ENCODE measurements around the gene CDC14B.
"Not testable (repeated sequence)": the region's sequence is repeated elsewhere in the genome, so short reads cannot be mapped to it uniquely, and the experiment has no call there.

The CDC14B gene

DNA sequence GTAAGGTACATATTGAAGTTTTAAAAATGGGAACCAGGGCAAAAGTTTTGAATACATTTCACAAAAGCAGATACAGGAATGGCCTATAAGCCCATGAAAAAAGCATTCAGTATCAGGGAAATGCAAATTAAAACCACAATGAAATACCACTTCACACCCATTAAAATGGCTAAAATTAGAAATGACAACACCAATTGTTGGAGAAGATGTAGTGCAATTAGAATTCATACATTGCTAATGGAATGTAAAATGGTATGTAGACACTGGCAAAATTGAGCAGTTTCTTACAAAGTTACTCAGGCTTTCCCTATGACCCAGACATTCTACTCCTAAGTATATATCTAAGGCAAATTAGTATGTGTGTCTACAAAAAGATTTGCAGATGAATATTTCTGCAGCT is 34.2 kb downstream of the CDC14B start:
- DNase-seq: no peak

DNA sequence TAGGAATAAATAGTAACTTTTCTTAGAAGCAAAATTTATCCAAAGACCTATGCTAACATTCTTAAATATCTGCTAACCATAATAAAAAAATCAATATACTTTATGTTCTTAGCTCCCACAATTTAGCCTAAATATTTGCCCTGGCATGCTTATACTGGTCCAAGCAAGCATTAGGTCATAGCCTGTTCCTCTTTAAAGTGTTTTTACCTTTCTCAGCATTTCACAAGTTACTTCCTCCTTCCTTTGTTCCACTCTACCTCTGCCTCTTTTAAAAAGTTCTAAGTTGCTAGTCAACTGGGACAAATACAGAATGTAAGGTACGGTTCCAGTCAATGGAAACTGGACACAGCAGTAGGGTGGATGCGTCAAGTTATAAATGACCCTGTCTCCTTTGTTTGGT is 37.4 kb downstream of the CDC14B start:
- not testable (repeated sequence) for DNase-seq

DNA sequence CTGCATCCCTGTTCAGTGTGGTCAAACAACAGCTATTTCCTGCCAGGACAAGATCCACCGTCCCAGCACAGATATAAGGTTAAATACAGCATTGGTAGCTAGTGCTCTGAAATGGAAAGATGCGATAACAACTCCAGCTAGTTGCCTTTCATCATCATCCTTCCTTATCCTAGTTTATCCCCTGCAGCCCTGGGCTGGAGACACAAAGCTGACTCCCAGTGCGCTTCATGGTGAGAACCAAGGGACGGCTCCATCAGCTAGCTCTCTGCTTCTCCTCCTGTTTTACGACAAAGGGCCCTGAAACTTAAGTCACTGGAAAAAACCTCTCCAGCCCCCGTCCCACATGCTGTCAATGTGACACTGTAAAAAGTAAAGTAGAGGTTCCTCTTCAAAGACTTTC is 37.9 kb downstream of the CDC14B start:
- DNase-seq: no peak

DNA sequence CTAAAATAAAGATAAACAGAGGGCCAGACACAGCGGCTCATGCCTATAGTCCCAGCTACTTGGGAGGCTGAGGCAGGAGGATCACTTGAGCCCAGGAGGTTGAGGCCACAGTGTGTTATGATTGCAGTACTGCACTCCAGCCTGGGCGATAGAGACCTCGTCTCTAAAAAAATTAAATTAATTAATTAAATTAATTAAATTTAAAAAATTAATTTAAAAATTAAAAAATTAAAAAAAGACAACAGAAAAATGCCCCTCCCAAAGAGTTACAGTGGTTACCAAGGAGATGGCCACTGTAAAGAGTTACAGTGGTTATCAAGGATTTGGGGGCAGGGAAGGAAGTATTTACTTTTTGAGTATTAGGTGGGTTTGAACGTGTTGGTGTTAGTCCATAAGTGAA is 38.3 kb downstream of the CDC14B start:
- DNase-seq: no peak

DNA sequence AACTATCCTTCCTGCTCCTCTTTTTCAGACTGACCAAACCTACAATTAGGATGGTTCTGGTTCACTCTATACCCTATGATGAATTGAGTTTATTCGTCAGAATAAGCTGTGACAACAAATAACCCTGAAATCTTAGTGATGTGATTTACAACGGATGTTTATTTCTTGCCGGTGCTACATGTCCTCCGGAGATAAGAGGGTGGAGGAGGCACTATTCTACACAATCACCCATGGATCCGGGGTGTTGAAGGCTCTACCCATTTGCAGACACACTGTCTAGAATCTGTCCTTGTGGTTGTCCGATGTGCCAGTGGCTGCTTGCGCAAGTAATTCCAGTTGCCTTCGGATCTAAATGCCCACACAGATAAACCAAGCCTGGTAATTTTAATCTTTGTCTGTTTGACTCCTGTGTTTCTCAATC is 44.7 kb downstream of the CDC14B start:
- peak; percentile 79 for DNase-seq

DNA sequence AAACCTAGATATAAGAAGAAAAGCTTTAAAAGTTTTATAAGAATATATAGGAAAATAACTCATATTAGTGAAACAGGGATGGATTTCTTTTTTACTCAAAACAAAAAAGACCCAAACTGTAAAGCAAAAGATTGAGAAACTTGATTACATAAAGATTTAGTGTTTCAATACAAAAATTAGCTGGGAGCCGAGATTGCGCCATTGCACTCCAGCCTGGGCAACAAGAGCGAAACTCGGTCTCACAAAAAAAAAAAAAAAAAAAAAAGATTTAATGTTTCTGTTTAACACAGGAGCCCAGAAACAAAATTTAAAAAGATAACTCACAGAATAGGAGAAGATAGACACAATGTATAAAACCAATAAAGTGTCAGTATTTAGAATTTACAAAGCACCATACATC is 45.2 kb downstream of the CDC14B start:
- DNase-seq: no peak

DNA sequence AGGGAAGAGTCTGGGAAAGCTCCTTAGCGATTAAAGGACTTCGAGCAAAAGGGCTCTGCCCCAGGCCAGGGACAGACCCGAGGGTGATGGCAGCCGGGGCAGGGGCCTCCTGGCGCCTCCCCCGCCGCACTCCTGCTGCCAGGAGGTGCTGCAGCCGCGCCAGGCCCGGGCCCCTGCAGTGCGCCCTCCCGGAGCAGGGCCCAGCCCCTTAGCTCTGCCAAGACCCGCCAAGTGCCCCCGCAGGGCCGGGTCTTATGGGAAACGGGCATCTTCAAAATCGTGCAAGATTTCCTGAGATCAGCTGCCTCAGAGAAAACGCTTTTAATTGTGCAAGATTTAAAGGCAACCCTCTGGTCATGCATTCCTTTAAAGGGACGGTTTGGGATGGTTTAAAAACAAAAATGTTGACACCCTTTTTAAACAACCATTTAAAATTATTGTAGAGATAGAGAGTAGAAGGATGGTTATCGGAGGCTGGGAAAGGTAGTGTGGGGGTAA is 52.4 kb downstream of the CDC14B start:
- peak; percentile 14 for DNase-seq

DNA sequence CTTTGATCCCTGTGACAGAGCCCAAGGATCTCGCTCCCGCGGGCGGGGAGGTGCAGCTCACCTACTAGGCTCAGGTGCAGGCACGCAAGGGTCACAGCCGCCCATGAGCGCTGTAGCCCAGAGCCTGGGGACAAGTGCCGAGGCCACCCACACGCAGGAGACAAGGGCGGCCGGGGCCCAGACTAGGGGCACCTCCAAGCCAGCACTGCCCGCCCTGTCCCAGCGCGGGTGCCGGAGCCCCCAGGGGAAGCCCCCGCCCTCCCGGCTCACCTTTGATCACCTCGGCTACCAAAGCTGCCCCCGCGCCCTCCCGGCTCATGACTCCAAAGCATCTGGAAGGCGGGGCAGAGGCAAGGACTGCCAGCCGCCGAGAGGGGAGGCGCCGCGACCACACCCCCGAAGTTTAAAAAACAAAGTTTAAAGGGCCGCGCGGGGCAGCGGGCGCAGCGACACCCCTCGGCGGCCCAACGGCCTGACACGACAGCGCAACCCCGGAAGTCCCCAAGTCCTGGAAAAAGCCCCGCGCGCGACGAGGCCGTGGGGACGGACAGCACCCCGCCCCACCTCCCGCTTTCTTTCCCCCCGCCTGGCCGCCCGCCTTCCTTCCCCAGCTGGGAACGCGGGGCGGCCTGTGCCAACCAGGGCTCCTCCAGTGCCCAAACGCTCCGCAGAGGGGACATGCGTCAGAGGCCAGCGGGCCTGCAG is 53.0 kb downstream of the CDC14B start:
- DNase-seq: peak; percentile 42

DNA sequence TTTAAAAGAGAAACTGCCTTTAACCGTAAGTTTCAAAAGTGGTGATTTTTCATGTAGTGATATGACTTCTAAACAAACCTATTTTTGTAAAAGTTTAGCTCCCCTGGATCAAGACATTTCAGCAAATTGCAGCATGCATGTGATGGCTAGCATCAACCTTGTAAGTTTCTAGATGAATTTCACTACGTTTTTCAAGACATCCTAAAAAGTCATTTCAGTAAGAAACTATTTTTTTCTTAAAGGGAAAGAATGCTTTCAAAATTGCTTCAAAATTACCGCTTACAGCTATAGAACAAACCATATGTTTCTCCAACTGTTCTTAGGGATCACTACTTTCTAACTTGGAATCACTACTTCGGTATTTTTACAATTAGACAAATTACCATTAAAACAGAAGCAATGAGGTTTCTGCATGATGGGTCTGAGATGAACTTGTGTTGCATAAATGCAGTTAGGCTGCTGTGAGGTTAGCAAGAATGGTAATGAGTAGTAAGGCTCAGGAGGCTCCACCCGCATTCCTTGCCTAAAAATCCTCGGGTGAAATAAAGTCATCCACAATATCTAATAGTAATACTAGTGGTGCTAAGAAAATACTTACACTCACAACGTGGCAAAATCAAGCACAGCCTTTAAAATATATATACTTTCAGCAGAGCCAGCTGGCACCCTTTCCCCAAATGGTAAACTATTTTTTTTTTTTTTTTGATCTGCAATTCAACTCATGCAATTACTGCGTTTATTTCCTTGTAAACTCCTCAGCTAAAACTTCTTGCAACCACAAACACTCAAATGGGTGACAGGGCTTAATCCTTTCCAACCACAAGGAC is 53.8 kb downstream of the CDC14B start:
- peak; percentile 23 for DNase-seq

DNA sequence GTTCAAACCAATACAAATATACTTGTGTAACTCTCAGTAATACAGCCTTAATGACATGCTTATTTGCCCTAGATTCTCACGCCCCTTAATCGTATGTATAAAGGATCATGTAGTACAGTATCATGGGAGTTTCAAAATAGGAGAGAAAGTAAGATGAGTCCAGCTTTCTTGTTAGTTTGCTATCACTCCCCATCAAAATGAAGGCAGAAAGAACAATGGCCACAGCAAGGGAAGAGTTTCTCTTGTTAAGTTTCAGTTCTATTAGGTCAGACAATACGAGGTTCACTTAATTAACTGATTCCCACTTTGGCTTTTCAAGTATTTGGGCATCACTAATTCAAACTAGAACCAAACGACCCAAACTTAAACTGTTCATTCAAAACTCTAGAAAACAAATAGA is 55.4 kb downstream of the CDC14B start:
- DNase-seq: no peak

DNA sequence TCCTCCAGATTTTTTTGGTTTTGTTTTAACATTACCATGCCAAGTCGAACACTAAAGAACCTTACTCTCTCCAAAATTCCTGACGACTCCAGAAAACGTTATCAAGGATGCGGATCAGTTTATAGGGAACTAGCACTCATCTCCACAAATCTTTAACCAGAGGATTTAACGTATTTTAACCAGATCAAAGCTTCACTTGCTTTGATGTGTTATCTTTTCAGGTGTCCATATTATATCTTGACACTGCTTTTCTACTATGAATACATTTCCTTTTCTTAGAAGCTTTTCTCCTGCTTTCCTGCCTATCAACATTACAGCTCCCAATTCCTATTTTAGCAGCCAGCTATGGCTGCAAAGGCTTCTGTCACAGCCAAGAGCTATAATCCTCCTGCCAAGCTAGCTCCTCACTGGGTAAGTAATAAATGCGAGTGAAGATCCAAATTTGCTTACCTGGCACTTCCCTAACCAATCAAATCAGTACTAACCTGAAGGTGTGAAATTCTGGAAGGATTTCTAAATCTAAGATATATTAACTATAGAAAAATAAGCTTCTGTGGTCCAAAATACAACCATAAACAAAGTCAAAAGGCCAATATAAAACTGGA is 60.2 kb downstream of the CDC14B start:
- DNase-seq: no peak

DNA sequence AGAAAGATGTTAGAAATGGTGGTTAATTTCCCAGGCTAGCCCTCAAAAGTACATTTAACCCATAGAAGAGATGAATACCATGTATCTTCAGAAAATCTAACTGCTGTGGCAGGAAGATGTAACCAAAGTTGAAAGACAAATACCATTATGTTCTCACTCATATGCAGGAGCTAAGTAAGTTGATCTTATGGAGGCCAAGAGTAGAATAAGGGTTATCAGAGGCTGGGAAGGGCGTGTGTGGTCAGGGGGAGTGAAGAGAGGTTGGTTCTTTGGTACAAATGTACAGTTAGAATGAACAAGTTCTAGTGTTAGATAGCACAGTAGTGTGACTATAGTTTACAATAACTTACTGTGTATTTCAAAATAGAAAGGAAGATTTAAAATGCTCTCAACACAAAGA is 61.7 kb downstream of the CDC14B start:
- DNase-seq: no peak

DNA sequence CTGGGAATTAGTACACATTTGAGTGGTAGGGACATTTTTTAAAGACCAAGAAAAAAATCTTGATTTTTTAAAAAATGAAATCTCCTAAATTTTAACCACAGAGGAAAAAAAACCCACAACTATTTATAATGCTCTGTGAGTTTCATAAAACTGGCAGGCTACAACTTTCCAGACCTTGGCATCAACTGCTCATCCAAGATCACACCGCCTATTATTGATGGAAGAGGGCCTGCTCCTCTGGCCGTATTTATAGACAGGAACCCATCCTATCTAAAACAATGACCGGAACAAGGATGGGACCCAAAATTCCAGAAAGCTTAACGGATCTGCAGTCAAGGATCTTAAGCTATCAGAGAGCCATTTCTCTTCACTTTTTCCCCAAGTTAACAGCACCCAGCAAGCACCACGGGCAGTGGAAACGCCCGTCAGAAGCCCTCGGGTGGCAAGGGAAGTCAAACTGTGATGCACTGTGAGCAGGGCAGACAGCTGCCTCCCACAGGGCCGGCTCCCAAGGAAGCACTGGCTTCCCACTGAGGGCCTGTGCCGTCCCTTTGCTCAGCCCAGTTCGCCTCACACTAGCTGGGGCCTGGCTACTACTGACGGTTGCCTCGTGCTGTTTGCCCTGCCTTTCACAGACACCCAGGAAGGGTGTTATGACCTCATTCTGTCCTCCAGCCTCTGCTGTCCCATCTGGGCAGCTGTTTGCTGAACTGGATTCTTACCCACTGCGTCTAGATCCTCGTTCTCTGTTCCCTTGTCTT is 62.8 kb downstream of the CDC14B start:
- no peak for DNase-seq

DNA sequence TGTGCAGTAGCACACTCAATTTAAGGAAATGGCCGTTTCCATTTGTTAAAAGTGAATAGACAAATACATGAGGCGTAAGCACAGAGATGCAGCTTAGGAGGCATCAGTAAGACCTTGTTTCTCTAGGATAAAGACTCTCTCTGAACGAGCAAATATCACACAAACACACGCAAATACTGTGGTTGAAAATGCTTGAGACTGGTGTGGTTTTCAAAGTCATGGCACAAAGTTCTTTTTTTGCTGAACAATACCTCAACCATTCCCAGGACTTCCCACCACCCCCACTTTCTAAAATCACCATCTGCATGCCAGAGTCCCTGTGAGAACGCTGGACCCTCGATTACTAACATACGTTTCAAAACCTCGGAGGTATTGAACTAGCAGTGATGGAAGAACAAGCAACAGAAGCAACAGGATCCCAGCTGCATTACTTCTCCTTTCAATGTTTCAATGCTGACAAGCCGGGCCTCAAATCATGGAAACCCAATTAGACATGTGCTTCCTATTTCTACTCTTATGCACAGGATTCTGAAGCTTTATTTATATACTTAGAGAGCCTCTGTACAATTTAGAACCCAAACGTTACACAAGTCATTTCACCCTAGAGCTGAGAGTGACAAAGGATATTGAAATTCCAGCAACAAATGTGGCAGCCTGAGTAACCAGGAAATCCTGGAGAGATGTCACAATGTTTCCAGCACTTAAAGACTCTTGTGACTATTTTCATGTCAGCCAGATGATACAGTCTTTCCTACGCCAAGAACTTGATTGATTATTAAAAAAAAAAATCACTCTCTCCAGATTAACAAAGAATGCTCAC is 63.9 kb downstream of the CDC14B start:
- no peak for DNase-seq

DNA sequence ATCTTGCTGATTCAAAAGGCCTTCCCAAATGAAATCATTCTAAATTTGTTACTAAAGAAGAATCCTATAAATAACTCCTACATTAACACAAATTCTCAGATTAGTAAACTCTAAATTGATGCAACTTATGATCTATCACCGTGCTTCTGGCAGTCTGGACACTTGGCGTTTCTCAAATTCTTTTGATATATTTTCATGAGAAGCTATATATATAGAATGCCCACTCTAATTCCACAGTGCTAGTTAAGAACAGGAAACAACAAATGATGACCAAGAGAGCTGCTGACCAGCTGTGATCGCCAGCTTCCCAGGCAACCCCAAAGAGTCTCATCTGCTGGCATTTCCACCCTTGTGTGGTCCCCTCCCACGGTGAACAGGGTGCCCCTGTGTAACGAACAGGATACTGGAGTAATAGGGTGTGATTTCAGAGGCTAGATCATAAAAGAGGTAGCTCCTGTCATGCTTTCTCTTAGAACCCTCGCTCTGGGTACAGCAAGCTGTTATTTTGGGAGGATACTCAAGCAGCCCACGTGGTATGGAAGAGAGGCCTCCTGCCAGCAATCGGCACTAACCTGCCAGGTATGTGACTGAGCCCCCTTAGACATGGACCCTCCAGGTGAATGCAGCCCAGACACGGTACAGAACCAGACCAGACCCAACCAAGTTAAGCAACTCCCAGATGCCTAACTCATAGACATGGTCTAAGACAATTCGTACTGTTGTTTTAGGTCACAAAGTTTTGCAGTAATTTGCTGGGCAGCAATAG is 64.7 kb downstream of the CDC14B start:
- DNase-seq: no peak

DNA sequence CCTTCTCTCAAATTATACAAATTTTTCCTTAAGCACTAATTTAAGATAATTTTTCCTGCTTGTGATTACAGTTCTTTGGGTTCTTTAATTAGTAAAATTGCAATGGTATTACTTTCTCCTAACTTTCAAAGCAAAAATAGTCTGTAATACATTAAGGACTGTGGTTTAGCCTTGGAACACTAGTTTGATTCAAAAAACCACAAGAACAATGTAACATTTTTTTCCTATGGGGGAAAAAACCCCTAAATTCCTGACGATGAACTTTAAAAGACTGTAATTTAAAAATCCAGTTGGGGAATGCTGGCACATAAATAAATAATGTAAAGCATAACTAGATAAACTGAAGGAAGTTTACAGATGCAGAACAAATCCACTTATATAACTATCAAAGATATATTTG is 65.3 kb downstream of the CDC14B start:
- no peak for DNase-seq

DNA sequence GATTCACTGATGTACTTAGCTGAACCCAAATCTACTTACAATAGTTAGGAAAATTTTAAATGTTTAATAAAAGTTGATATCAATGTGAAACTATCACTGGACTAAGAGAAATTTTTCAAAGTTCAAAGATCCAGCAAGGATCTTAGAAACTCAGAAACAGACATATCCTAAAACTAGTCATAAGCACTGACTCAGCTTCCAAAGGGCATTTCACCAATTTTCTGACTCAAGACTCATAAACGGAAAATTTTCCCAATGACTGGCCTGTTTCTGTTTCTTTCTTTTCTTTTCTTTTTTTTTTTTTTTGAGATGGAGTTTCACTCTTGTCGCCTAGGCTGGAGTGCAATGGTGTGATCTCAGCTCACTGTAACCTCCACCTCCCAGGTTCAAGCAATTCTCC is 66.6 kb downstream of the CDC14B start:
- peak; percentile 30 for DNase-seq

DNA sequence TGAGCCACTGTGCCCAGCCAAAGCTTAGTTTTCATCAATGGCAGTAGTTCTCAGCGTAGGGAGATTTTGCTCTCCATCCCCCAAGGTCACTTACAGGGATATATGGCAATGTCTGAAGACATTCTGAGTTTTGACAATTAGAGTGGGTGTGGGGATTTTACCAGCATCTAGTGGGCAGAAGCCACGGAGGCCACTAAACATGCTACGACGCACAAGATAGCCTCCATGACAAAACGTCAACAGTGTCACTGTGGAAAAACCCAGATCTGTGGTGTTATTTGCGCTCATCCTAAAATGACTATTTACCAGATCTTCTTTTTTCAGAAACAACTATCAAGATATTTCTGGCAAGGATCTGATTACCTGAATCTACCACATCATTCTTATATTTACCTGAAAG is 68.2 kb downstream of the CDC14B start:
- no peak for DNase-seq

DNA sequence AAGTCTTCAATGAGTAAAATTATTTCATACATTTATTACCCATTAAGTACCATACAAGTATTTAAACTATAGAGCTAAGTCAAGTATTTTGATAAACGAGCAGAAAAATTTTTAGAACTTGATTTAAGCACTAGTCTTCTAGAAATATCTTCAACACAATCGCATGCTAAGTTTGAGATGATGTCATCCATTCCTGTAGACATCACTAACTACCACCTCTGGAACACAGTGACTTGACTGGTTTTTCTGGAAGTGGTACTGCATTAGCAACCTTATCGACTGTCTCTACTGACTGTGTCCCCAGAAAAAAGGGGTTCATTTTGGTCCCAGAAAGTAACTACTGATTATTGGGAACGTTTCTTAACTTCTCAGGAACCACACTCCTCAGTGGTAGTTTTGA is 69.0 kb downstream of the CDC14B start:
- DNase-seq: no peak

DNA sequence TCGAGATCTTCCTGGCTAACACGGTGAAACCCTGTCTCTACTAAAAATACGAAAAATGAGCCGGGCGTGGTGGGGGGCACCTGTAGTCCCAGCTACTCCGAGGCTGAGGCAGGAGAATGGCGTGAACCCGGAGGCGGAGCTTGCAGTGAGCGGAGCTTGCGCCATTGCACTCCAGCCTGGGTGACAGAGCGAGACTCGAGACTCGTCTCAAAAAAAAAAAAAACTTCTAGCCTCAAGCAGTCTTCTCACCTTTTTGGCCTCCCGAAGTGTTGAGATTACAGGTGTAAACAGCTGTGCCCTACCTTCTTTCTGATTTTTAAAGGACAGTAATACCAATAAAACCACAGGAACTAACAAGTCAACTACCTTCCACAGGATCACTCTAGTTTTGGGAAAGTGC is 76.5 kb downstream of the CDC14B start:
- DNase-seq: not testable (repeated sequence)

DNA sequence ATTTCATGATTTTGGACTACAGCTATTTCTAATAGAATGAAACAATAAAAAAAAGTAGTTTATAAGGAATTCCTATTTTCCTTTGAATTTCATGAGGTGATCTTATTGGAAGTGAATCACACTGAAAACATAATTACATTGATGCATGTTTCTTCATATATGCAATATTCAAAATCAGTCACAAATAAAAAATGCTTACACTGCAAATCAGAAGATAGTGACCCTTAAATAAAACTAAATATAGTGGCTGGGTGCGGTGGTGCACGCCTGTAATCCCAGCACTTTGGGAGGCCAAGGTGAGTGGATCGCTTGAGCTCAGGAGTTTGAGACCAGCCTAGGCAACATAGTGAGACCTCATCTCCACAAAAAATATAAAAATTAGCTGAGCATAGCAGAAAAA is 79.5 kb downstream of the CDC14B start:
- no peak for DNase-seq

All from NCI-H226 (cell line).